WI38 (cell line): Measurements from ENCODE around the gene PPP1R14C.
"Not testable (repeated sequence)": the region's sequence is repeated elsewhere in the genome, so short reads cannot be mapped to it uniquely, and the experiment has no call there.

ENCODE experiments used
- H3K4me3 ChIP-seq: 2 replicates; pipeline ENCODE4 v1.5.1; 2011; ENCODE audit warnings: low read depth, mild to moderate bottlenecking, control low read depth, low read length
- TF ChIP-seq, protein P1 (sequence below): IDR thresholded peaks from 2 replicates; pipeline ENCODE4 v1.5.1; 2012; ENCODE audit warnings: low read depth, mild to moderate bottlenecking, control low read depth, low read length

PPP1R14C gene

DNA sequence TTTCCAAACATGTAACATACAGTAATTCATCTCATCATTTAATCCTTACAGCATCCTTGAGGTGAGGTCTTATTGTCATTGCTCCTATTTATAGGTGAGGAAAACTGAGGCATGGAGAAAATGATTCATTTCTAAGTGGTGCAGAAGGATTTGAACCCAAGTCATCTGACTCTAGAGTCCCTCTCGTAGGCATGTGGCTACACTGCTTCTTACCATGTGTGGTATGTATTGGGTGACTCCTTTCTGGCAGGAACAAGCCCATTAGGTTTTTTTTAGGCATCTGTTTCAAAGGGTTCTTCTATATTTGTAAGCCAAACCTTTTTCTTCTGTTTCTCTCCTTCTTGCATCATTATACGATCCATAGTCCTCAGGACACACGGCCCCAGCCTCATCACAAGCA is 94.8 kb downstream of the PPP1R14C start:
- no peak overlapping the region for H3K4me3 ChIP-seq
- TF ChIP-seq, protein P1, sequence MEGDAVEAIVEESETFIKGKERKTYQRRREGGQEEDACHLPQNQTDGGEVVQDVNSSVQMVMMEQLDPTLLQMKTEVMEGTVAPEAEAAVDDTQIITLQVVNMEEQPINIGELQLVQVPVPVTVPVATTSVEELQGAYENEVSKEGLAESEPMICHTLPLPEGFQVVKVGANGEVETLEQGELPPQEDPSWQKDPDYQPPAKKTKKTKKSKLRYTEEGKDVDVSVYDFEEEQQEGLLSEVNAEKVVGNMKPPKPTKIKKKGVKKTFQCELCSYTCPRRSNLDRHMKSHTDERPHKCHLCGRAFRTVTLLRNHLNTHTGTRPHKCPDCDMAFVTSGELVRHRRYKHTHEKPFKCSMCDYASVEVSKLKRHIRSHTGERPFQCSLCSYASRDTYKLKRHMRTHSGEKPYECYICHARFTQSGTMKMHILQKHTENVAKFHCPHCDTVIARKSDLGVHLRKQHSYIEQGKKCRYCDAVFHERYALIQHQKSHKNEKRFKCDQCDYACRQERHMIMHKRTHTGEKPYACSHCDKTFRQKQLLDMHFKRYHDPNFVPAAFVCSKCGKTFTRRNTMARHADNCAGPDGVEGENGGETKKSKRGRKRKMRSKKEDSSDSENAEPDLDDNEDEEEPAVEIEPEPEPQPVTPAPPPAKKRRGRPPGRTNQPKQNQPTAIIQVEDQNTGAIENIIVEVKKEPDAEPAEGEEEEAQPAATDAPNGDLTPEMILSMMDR = no peak

DNA sequence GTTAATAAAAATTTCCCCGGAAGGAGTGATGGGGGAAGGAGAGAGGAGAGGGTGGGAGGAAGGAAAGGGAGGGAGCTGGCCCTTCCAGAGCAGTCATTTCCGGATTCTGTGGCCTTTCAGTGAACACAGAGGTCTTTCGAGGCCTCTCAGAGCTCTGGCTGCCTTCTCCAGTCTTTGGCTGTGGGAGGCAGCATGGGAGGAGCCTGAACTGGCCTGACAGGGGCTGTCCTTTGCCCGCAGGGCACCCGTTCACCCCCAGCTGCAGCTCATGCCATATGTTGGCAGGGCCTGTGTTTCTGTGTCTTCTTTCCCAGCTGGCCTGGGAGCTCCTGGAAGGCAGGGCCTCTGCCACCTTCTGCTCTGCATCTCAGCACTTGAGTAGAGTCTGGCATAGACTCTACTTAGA is 95.5 kb downstream of the PPP1R14C start:
- TF ChIP-seq, protein P1 = no peak
- H3K4me3 ChIP-seq = no peak overlapping the region

DNA sequence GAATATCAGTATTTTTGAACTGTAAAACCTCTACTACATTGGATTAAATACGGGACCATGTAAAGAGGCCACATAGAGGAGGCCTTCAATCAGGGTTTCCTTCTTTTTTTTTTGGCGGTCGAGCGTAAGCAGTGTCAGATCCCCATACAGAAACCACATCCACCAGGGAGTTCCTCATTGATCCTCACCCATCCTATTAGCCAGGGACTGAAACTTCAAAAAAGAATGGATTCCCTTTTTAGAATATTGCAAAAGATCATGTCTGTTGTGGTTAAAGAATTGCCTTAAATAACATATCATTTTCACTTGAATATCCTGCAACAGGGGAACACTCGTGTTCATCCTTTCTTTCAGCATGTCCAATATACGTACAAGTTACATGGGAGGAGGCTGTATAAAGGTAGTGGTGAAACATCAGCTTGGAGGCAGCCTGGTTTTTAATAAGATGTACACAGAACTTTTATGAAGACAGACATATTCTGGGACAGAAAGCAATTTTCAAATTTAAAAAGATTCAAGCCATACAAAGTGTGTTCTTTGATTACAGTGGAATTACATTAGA is 96.1 kb downstream of the PPP1R14C start:
- TF ChIP-seq, protein P1 = no peak

DNA sequence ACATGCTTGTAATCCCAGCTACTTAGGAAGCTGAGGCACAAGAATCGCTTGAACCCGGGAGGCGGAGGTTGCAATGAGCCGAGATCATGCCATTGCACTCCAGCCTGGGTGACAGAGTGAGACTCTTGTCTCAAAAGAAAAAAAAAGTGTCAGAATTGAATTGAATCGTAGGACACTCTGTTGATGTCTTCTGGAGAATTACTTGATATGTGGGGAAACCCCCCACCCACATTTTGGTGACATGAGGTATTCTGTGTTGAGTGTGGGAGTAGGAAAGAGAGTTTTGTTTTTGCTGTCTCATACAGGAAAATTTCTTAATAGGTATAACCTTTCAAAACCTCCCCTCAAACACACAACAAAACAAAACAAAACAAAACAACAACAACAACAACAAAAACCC is 98.9 kb downstream of the PPP1R14C start:
- not testable (repeated sequence) for H3K4me3 ChIP-seq

More for the DNA sequence above, 96.1 kb downstream of the PPP1R14C start:
- no peak overlapping the region for H3K4me3 ChIP-seq

DNA sequence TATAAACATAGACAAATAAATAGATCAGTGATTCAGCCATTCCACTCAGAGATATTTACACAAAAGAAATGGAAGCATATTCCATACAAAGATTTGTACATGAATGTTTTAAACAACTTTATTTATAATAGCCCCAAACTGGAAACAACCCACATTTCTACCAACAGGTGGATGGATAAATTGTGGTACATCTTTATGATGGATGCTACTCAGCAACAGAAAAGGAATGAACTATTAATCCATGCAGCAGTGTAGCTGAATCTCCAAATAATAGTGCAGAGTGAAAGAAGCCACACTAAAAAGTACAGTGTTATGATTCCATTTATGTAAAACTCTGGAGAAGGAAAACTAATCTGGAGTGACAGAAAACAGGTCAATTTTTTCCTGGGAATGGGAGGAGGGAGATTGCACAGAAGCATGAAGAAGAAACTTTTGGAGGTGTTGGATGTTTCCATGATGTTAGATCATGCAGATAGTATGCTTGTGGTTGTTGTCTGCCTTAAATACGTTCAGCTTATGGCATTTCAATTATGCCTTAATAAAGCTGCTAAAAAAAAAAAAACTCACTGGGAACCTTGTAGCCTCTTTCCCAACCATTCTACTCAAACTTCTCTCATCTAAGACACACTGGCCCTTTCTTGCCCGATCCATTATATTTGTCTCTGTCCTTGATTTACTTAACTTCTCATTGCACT is 100.9 kb downstream of the PPP1R14C start:
- TF ChIP-seq, protein P1 = no peak
- no peak overlapping the region for H3K4me3 ChIP-seq

DNA sequence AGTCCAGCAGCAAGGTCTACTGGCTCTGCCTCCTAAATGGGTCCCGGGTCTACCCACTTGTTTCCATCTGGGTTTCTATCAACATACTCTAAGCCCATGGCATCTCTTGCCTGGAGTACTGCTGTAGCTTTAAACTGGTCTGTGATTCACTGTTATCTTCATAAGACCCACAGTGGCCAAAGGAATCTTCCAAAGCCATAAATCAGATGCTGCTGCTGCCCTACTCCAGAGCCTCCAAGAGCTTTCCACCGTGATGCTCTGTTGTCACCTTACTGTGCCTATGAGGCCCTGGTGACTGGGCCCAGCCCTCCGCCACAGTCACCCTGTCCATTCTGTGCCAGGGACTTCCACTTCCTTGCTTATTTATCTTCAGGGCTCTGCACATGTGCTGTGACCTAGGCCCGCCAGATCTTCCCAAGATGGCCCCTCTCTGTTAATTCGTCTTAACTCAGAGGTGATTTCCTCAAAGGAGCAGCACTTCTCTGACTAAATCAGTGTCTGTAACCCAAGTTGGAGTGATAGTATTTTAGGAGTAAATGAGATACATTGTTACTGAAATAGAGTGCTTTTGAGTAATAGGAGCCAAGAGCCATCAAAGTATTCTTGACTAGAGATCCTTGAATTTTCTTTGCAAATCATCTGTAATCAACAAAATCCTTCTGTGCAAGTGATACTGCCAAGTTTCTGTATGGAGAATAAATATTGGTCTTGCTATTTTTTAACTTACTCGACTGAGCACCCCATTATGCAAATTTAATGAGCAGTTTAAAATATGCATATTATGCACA is 102.5 kb downstream of the PPP1R14C start:
- H3K4me3 ChIP-seq = no peak overlapping the region
- TF ChIP-seq, protein P1 = no peak

DNA sequence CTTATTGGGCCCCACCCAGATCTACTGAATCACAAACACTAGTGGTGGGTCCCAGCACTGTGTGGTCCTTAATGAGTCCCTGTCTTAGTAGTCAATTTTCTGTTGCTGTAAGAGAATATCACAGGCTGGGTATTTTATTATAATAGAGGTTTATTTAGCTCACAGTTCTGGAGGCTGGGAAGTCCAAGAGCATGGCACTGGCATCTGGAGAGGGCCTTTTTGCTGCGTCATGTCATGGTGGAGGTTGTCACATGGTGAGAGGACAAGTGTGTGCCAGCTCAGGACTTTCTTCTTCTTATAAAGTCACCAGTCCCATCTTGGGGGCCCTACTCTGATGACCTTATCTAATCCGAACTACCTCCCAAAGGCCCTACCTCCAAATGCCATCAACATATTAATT is 105.0 kb downstream of the PPP1R14C start:
- no peak overlapping the region for H3K4me3 ChIP-seq
- TF ChIP-seq, protein P1 = no peak
